ENCODE measurements around the gene GABRB3. TPM values are rescaled to one million over a fixed set of nuclear protein-coding genes. Genes with fewer than 3 reads are reported as not detected.
A peak's percentile ranks its signal among the peaks of the same experiment; 100 is the strongest.

GABRB3 gene
- total RNA-seq, 1 donor from 2014 or later = 8.8 TPM

GRCh38 chr15:26561896-26562295, 211.0 kb downstream of the GABRB3 start:
- Histone ChIP-seq H3K79me2 (ENCODE audit: low read depth) (no peaks in the 10 kb centered on the region), H3F3A (ENCODE audit: low read depth) (no peaks in the 10 kb centered on the region), H3K9me3 (ENCODE audit: low read depth) (no peaks in the 10 kb centered on the region), H3K9ac (no peak overlapping the region), H3K27ac (no peak overlapping the region), H3K4me1 (peaks cover 5% of the 10 kb centered on the region), H3K36me3 (no peaks in the 10 kb centered on the region), H4K20me1 (ENCODE audit: low read depth) (no peaks in the 10 kb centered on the region), H3K27me3 (no peaks in the 10 kb centered on the region), H3K4me3 (no peak overlapping the region), H3K4me2 (no peak overlapping the region), H2AFZ (replicated peaks) (peak overlapping the region; percentile 71)
- Mint-ChIP-seq H3K9me3 (no peaks in the 10 kb centered on the region), H3K4me3 (no peak overlapping the region), H3K4me1 (no peaks in the 10 kb centered on the region), H3K36me3 (peaks cover 5% of the 10 kb centered on the region), H3K27ac (no peak overlapping the region), H3K27me3 (ENCODE audit: insufficient read depth, low read depth) (no peaks in the 10 kb centered on the region)
- no peak for DNase-seq (ENCODE audit: low spot score)
- TF ChIP-seq, protein P1, sequence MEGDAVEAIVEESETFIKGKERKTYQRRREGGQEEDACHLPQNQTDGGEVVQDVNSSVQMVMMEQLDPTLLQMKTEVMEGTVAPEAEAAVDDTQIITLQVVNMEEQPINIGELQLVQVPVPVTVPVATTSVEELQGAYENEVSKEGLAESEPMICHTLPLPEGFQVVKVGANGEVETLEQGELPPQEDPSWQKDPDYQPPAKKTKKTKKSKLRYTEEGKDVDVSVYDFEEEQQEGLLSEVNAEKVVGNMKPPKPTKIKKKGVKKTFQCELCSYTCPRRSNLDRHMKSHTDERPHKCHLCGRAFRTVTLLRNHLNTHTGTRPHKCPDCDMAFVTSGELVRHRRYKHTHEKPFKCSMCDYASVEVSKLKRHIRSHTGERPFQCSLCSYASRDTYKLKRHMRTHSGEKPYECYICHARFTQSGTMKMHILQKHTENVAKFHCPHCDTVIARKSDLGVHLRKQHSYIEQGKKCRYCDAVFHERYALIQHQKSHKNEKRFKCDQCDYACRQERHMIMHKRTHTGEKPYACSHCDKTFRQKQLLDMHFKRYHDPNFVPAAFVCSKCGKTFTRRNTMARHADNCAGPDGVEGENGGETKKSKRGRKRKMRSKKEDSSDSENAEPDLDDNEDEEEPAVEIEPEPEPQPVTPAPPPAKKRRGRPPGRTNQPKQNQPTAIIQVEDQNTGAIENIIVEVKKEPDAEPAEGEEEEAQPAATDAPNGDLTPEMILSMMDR (IDR thresholded peaks at IDR 0.05) = no peak
- TF ChIP-seq EZH2phosphoT487 (IDR thresholded peaks at IDR 0.05) (no peak), EZH2 (IDR thresholded peaks at IDR 0.05) (no peak)

GRCh38 chr15:26561130-26561529, 211.7 kb downstream of the GABRB3 start:
- peaks cover 5% of the 10 kb centered on the region for H3K4me1 ChIP-seq
- no peaks in the 10 kb centered on the region for H3K9me3 Mint-ChIP-seq
- H3K9ac ChIP-seq = no peak overlapping the region
- H3K27ac ChIP-seq = no peak overlapping the region
- no peak overlapping the region for H2AFZ ChIP-seq (replicated peaks)
- H3K4me3 ChIP-seq = no peak overlapping the region
- H3K27ac Mint-ChIP-seq = no peak overlapping the region
- H4K20me1 ChIP-seq (ENCODE audit: low read depth) = no peaks in the 10 kb centered on the region
- H3K4me1 Mint-ChIP-seq = no peaks in the 10 kb centered on the region
- H3K4me2 ChIP-seq = no peak overlapping the region
- no peak for DNase-seq (ENCODE audit: low spot score)
- H3F3A ChIP-seq (ENCODE audit: low read depth) = no peaks in the 10 kb centered on the region
- H3K27me3 Mint-ChIP-seq (ENCODE audit: insufficient read depth, low read depth) = no peaks in the 10 kb centered on the region
- no peaks in the 10 kb centered on the region for H3K36me3 ChIP-seq
- H3K4me3 Mint-ChIP-seq = no peak overlapping the region
- TF ChIP-seq, protein P1 (IDR thresholded peaks at IDR 0.05) = no peak
- TF ChIP-seq EZH2phosphoT487 (IDR thresholded peaks at IDR 0.05) (no peak), EZH2 (IDR thresholded peaks at IDR 0.05) (no peak)
- no peaks in the 10 kb centered on the region for H3K27me3 ChIP-seq
- no peaks in the 10 kb centered on the region for H3K9me3 ChIP-seq (ENCODE audit: low read depth)
- H3K36me3 Mint-ChIP-seq = peaks cover 5% of the 10 kb centered on the region
- H3K79me2 ChIP-seq (ENCODE audit: low read depth) = no peaks in the 10 kb centered on the region

- H3K4me1 ChIP-seq = no peaks in the 10 kb centered on the region
- H2AFZ ChIP-seq (replicated peaks) = no peak overlapping the region
- H3K9ac ChIP-seq = no peak overlapping the region
- H3K27ac Mint-ChIP-seq = no peak overlapping the region
- H3K9me3 Mint-ChIP-seq = no peaks in the 10 kb centered on the region
- no peaks in the 10 kb centered on the region for H3K9me3 ChIP-seq (ENCODE audit: low read depth)
- H3K27ac ChIP-seq = no peak overlapping the region
- H3K4me2 ChIP-seq = no peak overlapping the region
- H3F3A ChIP-seq (ENCODE audit: low read depth) = no peaks in the 10 kb centered on the region
- H3K36me3 ChIP-seq = no peaks in the 10 kb centered on the region
- H3K4me1 Mint-ChIP-seq = no peaks in the 10 kb centered on the region
- no peaks in the 10 kb centered on the region for H3K27me3 ChIP-seq
- TF ChIP-seq, protein P1 (IDR thresholded peaks at IDR 0.05) = no peak
- no peak for TF ChIP-seq EZH2phosphoT487 (IDR thresholded peaks at IDR 0.05)
- no peak for TF ChIP-seq EZH2 (IDR thresholded peaks at IDR 0.05)
- no peak overlapping the region for H3K4me3 Mint-ChIP-seq
- no peak for DNase-seq (ENCODE audit: low spot score)
- H3K4me3 ChIP-seq = no peak overlapping the region
- H3K27me3 Mint-ChIP-seq (ENCODE audit: insufficient read depth, low read depth) = no peaks in the 10 kb centered on the region
- no peaks in the 10 kb centered on the region for H3K79me2 ChIP-seq (ENCODE audit: low read depth)
- H3K36me3 Mint-ChIP-seq = peaks cover 10% of the 10 kb centered on the region
- H4K20me1 ChIP-seq (ENCODE audit: low read depth) = no peaks in the 10 kb centered on the region
Measured at GRCh38 chr15:26555898-26556297, 217.0 kb downstream of the GABRB3 start.

Measured in neural progenitor cell (in vitro differentiated cells).